Glomerular visceral epithelial cell (primary cell): ENCODE measurements around the gene ZNF273.
"Not testable (repeated sequence)": the region's sequence is repeated elsewhere in the genome, so short reads cannot be mapped to it uniquely, and the experiment has no call there.

Experiments used
- DNase-seq: peaks from one replicate; pipeline ENCODE4 v3.0.0-alpha.2; 2016; ENCODE audit errors: extremely low spot score

The ZNF273 gene

DNA sequence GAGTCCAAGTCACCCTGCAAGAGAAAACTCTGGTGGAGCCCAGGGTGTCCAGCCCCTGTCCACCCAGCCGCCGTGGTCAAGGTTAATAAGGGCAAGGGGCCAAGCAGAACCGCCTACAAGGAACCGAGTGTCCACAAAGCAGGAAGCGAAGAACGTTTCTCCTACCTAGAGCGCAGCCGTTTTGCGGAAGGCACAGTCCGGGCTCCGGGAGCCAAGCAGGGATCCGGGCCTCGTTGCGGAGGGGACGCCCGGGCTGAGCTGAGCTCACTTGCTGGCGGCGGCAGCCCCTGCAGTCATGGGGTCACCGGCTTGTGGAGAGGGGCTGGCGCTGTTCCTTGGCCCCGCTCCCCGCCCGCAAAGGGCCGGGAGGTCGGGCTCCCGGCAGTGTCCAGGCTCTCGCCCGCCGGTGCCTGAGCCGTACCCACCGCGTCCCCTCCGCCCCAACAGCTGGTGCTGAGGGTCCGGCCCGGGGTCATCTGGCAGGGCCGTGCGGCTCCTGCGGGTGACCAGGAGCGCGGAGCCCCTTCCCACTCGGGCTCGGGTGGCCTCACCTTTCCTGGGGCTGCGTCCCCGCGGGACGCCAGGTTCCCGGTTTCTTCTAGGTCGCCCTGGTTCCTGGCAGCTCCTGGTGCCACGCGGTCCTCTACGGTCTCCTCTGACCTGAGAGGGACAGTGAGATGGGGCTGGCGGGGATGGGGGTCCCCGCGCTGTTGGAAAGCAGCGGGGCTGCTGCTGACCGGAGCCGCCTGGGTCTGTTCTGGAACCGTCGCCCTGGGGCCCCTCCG is 14.0 kb upstream of the ZNF273 start:
- no peak for DNase-seq

DNA sequence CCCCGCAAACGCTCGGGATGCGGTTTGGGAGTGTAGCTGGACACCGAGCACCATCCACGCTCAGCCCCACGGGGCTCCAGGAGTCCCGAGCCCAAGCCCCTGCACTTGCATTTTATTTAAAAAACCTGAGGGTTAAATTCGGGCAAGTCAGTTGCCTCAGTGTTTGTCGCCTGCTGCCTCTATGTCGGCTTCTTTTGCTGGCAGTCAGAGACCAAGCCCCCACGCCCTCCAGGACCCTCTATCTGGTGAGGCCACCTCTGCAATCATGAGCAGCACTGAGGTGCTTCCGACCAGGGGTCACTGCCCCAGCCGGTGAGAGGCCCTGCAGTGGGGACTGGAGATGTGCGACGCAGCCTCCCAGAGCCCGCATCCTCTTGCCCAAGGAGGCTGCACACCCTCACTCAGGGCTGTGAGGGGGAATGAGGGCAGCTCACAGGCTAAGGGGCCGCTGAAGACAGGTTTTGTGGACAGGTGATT is 13.3 kb upstream of the ZNF273 start:
- DNase-seq: no peak

DNA sequence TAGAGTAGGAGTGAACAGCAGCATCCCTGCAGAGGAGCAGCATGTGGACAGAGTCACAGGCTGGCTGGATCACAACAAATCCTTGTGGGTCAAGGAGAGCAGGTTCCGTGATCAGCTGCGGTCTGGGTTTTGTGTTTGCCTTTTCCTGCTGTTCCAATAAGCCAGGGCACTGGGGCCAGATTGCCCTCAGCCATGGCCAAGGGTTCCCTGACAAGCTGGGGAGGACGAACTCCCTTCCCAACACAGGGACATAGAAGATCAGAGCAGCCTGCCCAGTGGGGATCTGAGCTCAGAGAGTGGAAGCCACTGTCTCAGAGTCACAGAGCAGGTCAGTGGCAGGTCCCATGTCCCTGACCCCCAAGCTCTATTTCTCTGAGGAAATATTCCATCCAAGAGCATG is 12.8 kb upstream of the ZNF273 start:
- DNase-seq: not testable (repeated sequence)

DNA sequence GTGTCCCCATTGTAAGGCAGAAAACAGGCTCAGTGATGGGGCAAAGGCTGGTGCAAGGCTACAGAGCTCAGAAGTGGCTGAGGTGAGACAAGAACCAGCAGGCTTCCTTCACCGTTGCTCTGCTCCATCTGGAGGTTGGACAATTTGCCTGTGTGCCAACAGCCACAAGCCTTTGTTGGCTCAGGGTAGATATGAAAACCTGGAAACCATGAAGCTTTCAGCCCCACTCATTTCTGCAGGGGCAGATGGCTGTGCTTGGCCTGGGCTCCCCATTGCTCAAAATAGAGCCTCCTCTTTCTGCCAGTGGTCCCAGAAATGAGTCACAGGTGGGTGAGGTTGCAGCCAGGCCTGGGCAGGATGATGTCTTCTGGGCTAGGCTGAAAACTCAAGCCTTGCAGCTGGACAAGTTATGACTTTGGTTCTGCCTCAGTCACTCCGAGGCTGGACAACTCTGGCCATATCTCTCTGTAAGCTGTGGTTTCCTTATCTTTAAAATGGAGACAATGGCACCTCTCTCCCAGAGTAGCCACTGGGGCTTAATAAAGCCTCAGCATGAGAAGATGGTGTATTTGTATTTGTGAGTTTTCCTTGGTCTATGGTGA is 12.2 kb upstream of the ZNF273 start:
- no peak for DNase-seq

DNA sequence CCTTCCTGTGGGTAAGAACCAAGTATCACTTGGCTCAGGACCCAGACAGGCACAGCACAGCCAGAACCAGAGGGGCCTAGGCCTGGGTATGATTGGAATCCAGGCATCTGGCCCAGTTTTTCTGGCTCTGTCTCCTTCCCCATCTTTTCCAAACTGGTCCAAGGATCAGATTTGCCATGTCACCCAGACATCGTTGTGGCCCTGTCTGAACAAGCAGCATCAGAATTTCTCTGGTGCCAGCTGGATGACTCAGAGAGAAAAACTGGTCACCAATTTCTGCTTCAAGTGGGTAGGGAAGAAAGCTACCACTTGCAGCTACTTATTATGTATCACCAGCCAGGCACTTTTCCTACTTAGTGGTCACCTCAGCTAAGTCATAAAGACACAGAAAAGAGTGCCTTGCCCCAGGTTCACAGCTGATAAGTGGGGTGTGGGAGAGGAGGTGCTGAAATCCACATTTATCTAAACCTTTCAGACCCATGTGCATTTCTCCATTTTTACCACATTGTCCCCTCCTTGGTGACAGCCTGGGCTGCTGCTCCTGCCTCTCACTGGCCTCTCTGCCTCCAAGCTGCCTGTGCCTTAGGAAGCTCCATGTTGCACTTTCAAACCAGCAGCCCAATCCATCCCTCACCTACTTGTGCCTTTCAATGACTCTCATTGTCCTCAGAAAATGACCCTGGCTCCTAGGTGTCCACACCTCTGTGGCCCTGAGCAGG is 11.6 kb upstream of the ZNF273 start:
- DNase-seq: not testable (repeated sequence)

DNA sequence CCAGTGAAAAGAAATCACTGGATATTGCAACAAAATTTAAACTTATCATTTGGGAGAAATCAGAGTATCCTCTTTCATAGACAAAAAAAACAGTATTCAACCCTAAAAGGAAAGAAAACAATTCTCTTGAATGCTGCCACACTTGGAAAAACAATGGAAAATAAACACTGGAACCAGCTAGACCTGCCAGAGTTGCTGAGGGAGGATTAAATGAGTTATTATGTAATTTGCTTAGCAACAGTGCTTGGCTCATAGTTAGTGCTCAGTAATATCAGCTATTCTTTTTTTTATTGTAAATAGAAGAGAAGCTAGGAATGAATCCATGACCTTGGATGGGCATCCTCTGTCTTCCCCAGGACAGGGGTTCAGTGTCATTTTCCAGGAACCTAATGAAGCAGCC is 11.0 kb upstream of the ZNF273 start:
- DNase-seq: no peak

DNA sequence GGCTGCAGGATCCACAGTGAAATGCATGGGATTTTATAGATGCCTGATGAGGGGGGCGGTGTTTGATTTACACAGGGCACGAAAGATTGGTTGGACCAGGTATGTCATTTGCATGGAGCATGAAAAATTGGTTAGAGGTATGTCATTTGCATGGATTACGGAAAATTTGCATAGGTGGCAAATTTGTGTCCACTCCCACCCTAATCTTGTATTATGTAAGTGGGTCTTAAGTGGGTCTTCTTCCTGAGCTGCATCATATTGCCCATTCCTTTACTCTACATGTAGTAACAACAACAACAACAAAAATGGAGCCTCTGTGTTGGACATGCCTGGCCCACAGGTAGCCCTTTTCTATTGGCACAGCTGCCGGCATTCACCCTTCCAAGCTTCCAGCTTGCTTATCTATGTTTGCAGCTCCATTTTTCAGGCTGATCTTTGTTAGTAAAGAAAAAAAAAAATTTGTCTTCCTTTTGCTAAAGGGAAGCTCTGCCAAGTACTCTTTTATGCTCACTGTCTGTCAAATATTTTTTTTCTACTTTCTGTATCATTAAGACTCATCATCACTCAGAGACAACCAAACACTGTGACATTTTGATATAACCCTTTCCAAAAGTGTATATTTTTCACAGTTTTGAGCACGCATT is 10.3 kb upstream of the ZNF273 start:
- DNase-seq: no peak

DNA sequence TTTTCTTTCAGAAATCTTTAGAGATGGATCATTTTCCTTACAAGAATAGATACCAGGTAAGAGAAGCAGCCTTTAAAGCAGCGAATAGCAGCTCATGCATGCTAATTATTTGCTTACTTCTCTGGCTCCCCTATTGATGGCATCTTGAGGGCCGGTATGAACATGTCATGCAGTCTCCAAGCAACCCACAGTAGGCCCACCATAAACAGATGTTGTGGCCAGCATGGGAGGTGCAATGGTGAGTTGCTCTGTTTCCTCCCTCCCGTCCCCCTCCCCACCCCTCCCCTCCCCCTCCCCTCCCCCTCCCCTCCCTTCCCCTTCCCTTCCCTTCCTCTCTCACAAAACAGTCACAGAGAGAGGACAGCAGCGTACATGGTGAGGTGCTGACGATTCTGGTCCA is 9.7 kb upstream of the ZNF273 start:
- no peak for DNase-seq

DNA sequence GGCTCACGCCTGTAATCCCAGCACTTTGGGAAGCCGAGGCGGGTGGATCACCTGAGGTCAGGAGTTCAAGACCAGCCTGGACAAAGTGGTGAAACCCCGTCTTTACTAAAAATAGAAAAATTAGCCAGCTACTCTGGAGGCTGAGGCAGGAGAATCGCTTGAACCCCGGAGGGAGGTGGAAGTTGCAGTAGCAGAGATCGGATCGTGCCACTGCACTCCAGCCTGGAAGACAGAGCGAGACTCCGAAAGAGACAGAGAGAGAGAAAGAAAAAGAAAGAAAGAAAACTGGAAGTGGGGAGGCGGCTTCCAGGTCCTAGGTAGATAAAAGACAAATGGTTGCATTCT is 640 bp upstream of the ZNF273 start:
- not testable (repeated sequence) for DNase-seq

DNA sequence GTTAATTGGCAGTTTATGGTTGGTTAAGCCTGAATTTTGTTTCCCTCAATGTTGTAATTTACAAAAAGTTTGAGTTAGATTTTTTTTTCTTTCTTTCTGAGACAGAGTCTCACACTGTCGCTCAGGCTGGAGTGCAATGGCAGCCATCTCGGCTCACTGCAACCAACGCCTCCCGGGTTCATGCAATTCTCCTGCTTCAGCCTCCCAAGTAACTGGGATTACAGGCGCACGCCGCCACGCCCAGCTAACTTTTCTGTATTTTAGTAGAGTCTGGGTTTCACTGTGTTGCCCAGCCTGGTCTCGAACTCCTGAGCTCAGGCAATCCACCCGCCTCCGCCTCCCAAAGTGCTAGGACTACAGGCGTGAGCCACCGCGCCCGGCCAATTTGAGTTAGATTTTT is 935 bp downstream of the ZNF273 start:
- DNase-seq: no peak

DNA sequence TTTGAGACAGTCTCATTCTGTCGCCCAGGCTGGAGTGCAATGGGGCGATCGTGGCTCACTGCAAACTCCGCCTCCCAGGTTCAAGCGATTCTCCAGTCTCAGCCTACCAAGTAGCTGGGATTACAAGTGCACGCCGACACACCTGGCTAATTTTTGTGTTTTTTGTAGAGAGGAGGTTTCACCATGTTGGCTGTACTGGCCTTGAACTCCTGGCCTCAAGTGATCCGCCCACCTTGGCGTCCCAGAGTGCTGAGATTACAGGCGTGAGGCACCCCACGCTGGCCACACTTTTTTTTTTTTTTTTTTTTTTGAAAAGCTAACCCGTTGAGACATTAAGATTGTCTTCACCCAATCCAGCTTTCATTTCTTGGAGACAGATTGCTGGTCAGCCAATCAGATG is 2.1 kb downstream of the ZNF273 start:
- DNase-seq: no peak

DNA sequence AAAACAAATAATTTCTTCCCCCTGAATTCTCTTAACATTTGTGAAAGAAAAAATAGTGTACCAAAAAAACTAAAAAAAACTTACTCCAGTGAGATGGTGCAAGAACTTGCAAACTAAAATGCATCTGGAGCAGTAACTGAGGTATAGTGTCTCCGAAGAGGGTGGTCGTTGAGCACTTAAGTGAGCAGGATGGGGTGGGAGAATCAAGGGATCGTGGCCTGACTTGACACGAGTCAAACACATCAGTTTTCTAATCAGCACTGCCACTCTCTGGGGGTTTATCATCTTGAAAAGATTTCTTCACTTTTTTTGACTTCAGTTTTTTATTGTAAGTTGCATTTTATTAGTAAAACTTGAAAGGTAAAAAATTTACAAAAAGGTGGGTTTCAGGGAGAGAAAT is 2.5 kb downstream of the ZNF273 start:
- DNase-seq: no peak

DNA sequence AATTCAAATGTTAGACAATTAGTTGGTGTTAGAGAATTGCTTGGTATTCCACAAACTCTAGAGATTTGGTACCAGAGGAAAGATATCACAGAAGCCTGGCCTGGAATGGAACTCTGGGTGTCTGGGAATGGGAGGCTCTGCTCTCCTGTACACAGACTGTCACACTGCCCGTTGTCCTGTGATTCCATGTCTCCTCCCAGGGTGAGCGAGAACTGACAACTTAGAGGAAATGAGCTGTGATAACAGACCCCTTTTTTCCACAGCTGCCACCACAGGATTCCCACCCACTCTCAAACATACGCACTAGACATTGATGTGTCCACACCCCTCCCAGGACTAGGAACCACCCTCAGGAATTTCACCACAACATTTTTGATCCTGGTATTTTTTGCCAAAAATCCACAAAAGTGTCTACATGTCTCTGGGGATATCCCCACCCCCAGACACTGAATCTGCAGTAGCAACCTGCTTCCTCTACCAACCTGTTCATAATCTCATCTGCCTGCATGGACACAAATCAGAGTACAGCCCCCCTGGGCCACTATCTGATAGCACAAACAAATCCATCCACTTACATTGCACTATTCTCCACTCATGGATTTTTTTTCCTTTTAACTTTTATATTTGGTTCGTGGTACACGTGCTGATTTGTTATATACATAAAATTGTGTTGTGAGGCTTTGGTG is 4.7 kb downstream of the ZNF273 start:
- DNase-seq: peak; percentile 26

DNA sequence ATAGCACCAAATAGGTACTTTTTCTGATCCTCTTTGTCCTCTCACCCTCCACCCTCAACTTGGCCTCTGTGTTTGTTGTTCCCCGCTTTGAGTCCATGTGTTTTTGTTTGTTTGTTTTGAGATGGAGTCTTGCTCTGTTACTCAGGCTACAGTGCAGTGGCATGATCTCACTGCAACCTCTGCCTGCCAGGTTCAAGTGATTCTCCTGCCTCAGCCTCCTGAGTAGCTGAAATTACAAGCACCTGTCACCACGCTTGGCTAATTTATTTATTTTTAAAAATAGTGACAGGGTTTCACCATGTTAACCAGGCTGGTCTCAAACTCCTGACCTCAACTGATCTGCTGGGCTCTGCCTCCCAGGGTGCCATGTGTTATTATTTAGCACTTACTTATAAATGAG is 5.3 kb downstream of the ZNF273 start:
- no peak for DNase-seq

DNA sequence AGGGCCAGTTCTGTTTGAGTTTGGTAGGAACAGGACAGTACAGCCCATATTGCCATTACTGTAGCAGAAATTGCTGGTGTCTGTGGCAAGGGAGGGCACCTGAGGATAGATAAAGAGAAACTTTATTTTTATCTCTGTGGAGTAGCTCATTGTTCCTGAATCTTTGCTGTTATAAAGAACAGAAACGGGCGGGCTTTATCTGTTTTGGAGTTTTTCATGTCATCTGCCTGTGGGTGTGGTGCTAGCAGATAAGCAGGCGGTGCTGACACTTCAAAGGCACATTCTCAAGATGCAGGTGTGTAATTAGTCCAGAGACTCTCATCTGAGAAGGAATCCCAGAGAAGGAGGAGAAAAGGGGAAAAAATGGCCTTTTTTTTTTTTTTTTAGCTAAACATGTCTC is 11.5 kb downstream of the ZNF273 start:
- no peak for DNase-seq

DNA sequence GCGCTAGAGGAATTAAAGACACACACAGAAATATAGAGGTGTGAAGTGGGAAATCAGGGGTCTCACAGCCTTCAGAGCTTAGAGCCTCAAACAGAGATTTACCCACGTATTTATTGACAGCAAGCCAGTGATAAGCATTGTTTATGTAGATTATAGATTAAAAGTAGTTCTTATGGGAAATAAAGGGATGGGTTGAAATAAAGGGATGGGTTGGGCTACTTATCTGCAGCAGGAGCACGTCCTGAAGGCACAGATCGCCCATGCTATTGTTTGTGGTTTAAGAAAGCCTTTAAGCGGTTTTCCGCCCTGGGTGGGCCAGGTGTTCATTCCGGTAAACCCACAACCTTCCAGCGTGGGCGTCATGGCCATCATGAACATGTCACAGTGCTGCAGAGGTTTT is 12.2 kb downstream of the ZNF273 start:
- DNase-seq: not testable (repeated sequence)

DNA sequence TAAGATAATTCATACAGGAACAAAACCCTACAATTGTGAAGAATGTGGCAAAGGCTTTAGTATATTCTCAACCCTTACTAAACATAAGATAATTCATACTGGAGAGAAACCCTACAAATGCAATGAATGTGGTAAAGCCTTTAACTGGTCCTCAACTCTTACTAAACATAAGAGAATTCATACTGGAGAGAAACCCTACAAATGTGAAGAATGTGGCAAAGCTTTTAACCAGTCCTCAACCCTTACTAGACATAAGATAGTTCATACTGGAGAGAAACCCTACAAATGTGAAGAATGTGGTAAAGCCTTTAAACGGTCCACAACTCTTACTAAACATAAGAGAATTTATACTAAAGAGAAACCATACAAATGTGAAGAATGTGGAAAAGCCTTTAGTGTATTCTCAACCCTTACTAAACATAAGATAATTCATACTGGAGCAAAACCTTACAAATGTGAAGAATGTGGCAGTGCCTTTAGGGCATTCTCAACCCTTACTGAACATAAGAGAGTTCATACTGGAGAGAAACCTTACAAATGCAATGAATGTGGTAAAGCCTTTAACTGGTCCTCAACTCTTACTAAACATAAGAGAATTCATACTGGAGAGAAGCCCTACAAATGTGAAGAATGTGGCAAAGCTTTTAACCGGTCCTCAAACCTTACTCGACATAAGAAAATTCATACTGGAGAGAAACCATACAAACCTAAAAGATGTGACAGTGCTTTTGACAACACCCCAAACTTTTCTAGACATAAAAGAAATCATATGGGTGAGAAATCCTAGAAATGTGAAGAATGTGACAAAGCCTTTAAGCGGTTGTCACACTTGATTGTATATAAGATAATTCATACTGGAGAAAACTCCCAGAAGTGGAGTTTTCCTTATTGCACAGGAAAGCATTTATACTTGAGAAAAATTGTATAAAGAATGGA is 25.4 kb downstream of the ZNF273 start:
- not testable (repeated sequence) for DNase-seq

DNA sequence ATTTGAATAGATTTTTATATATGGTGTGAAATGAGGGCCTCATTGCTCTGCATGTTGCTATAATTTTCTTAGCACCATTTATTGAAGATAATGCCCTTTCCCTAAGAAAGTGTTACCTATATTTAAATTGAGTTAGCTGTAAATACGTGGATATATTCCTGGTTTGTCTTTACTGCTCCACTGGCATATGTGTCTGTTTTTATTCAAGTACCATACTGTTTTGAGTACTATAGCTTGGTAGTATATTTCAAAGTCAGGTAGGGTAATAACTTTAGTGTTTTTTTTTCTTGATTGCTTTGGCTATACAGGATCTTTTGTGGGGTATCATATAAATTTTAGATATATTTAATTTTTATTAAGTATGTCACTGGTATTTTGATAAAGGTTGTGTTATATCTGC is 31.4 kb downstream of the ZNF273 start:
- DNase-seq: no peak

DNA sequence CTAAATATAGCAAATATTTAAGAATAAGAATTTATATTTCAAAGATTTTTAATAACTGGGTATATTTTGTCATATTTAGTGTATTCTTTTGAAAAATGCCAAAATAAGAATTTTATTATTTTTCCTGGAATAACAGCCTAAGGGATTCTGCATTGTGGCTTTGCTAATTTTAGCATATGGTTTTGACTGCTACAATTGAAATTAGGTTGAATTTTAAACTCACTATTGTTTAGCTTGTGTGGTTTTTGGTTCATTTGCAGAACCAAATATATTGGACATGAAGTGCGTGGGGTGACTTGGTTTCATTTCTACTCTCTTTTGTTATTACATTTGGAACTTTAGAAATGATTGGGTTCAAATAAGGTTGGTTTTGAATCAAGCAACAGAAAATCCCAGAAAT is 35.5 kb downstream of the ZNF273 start:
- DNase-seq: no peak

DNA sequence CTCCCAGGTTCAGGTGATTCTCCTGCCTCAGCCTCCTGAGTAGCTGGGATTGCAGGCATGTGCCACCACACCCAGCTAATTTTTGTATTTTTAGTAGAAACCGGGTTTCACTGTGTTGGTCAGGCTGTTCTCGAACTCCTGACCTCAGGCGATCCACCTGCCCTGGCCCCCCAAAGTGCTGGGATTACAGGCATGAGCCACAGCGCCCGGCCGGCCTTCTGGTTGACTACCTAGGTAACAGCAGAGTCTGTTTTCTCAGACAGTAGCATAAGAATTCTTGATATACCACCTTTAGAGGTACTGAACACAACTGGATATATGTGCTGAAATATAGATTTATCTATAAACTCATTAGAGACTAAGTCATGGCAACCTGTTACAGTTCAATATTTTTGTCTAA is 36.9 kb downstream of the ZNF273 start:
- not testable (repeated sequence) for DNase-seq
